ENCODE measurements around the gene PSPH. TPM values are rescaled to one million over a fixed set of nuclear protein-coding genes. Genes with fewer than 3 reads are reported as not detected.
"Not testable (repeated sequence)": the region's sequence is repeated elsewhere in the genome, so short reads cannot be mapped to it uniquely, and the experiment has no call there.

The PSPH gene
- total RNA-seq, 2 donors from 2014 or later: 29.9 to 34.6 TPM

- DNase-seq: no peak
- Mint-ChIP-seq H3K36me3 (ENCODE audit: low read depth) (peaks cover 27% of the 10 kb centered on the region), H3K27me3 (ENCODE audit: insufficient read depth) (no peaks in the 10 kb centered on the region), H3K4me1 (no peaks in the 10 kb centered on the region), H3K4me3 (no peak overlapping the region), H3K27ac (no peak overlapping the region), H3K9me3 (no peaks in the 10 kb centered on the region)
- Histone ChIP-seq H3K4me3 (ENCODE audit: low read length) (no peak overlapping the region), H3K9ac (ENCODE audit: extremely low read depth, low read length, poor library complexity, severe bottlenecking) (no peak overlapping the region), H3K36me3 (ENCODE audit: control insufficient read depth, insufficient read depth, low read length) (peaks cover 3% of the 10 kb centered on the region), H3K4me1 (ENCODE audit: control insufficient read depth, insufficient read depth, low read length) (no peaks in the 10 kb centered on the region), H3K27me3 (ENCODE audit: control insufficient read depth, insufficient read depth, low read length, poor library complexity, severe bottlenecking) (no peaks in the 10 kb centered on the region), H3K27ac (ENCODE audit: low read depth, low read length) (no peak overlapping the region), H3K9me3 (ENCODE audit: control insufficient read depth, low read length) (no peaks in the 10 kb centered on the region)
- 90 to 93% methylated on average over 3 of the region's 3 CpGs for WGBS, 2 experiments (ENCODE audit: insufficient coverage in 1 of 2, insufficient read length in 1 of 2)
- TF ChIP-seq CTCF (conservative IDR thresholded peaks at IDR 0.05): no peak
These were observed 10.5 kb downstream of the PSPH start for GRCh38 chr7:56040730-56041129.

GRCh38 chr7:56033671-56034432 lies 17.4 kb downstream of the PSPH start:
- peak; percentile 69 for TF ChIP-seq CTCF (conservative IDR thresholded peaks at IDR 0.05)
- WGBS, 2 experiments (ENCODE audit: insufficient coverage in 1 of 2, insufficient read length in 1 of 2): 1 to 4% methylated on average over 9 to 27 of the region's 27 CpGs
- H3K4me1 ChIP-seq (ENCODE audit: control insufficient read depth, insufficient read depth, low read length): no peaks in the 10 kb centered on the region
- peaks cover 20% of the 10 kb centered on the region for H3K36me3 ChIP-seq (ENCODE audit: control insufficient read depth, insufficient read depth, low read length)
- peak overlapping the region; percentile 39 for H3K27ac ChIP-seq (ENCODE audit: low read depth, low read length)
- no peaks in the 10 kb centered on the region for H3K27me3 ChIP-seq (ENCODE audit: control insufficient read depth, insufficient read depth, low read length, poor library complexity, severe bottlenecking)
- Mint-ChIP-seq H3K36me3 (ENCODE audit: low read depth) (peaks cover 28% of the 10 kb centered on the region), H3K4me3 (peak overlapping the region; percentile 64), H3K27ac (peak overlapping the region; percentile 83), H3K9me3 (no peaks in the 10 kb centered on the region), H3K4me1 (no peaks in the 10 kb centered on the region), H3K27me3 (ENCODE audit: insufficient read depth) (no peaks in the 10 kb centered on the region)
- peak; percentile 96 for DNase-seq
- no peaks in the 10 kb centered on the region for H3K9me3 ChIP-seq (ENCODE audit: control insufficient read depth, low read length)
- H3K9ac ChIP-seq (ENCODE audit: extremely low read depth, low read length, poor library complexity, severe bottlenecking): peak overlapping the region; percentile 78
- H3K4me3 ChIP-seq (ENCODE audit: low read length): peak overlapping the region; percentile 88

- H3K27ac Mint-ChIP-seq; H3K4me1 Mint-ChIP-seq; H3K9me3 ChIP-seq (ENCODE audit: control insufficient read depth, low read length); H3K4me1 ChIP-seq (ENCODE audit: control insufficient read depth, insufficient read depth, low read length); H3K9me3 Mint-ChIP-seq; H3K27ac ChIP-seq (ENCODE audit: low read depth, low read length); DNase-seq; H3K9ac ChIP-seq (ENCODE audit: extremely low read depth, low read length, poor library complexity, severe bottlenecking); H3K27me3 ChIP-seq (ENCODE audit: control insufficient read depth, insufficient read depth, low read length, poor library complexity, severe bottlenecking); H3K27me3 Mint-ChIP-seq (ENCODE audit: insufficient read depth): not testable (repeated sequence)
- Mint-ChIP-seq H3K36me3 (ENCODE audit: low read depth) (peaks cover 37% of the 10 kb centered on the region), H3K4me3 (peak overlapping the region; percentile 64)
- peaks cover 32% of the 10 kb centered on the region for H3K36me3 ChIP-seq (ENCODE audit: control insufficient read depth, insufficient read depth, low read length)
- H3K4me3 ChIP-seq (ENCODE audit: low read length): peak overlapping the region; percentile 88
- WGBS, 2 experiments (ENCODE audit: insufficient coverage in 1 of 2, insufficient read length in 1 of 2): 96 to 98% methylated on average over 3 to 6 of the region's 7 CpGs
These were observed 18.7 kb downstream of the PSPH start for GRCh38 chr7:56032578-56032977.

GRCh38 chr7:56031556-56031955 lies 19.7 kb downstream of the PSPH start:
- not testable (repeated sequence) for H3K4me1 Mint-ChIP-seq; H3K4me3 Mint-ChIP-seq; H3K27ac ChIP-seq (ENCODE audit: low read depth, low read length); H3K27ac Mint-ChIP-seq; H3K9me3 Mint-ChIP-seq; H3K27me3 ChIP-seq (ENCODE audit: control insufficient read depth, insufficient read depth, low read length, poor library complexity, severe bottlenecking); H3K27me3 Mint-ChIP-seq (ENCODE audit: insufficient read depth); H3K9me3 ChIP-seq (ENCODE audit: control insufficient read depth, low read length); H3K4me3 ChIP-seq (ENCODE audit: low read length); H3K4me1 ChIP-seq (ENCODE audit: control insufficient read depth, insufficient read depth, low read length); H3K9ac ChIP-seq (ENCODE audit: extremely low read depth, low read length, poor library complexity, severe bottlenecking); DNase-seq
- peaks cover 41% of the 10 kb centered on the region for H3K36me3 Mint-ChIP-seq (ENCODE audit: low read depth)
- WGBS, 2 experiments (ENCODE audit: insufficient coverage in 1 of 2, insufficient read length in 1 of 2): 81 to 92% methylated on average over 7 to 8 of the region's 8 CpGs
- peaks cover 38% of the 10 kb centered on the region for H3K36me3 ChIP-seq (ENCODE audit: control insufficient read depth, insufficient read depth, low read length)
